WTC11 (cell line): ENCODE results near the gene DDIAS. TPM values are rescaled to one million over a fixed set of nuclear protein-coding genes. Genes with fewer than 3 reads are reported as not detected.

ENCODE experiments used
- ATAC-seq: fragments of 200-7000 bp; cut with Tn5 transposase; 2 replicates; pipeline ENCODE4 v1.10.0; 2021; ENCODE audit warnings: mild to moderate bottlenecking, moderate library complexity
- CTCF ChIA-PET: fragments of 300-600 bp; sonication (Branson Sonifier 250); formaldehyde crosslinking; loops from one replicate; lab custom pipeline; 2021; ENCODE audit warnings: antibody characterized with exemption; lab: Charles Lee
- POLR2A ChIA-PET: fragments of 350-600 bp; sonication (Branson Sonifier 250); formaldehyde crosslinking; loops from one replicate; lab custom pipeline; 2021; ENCODE audit warnings: antibody characterized with exemption; lab: Charles Lee
- DNase-seq: peaks from one replicate; pipeline ENCODE4 v3.0.0; 2021; ENCODE audit warnings: low spot score
- H3K27ac Mint-ChIP-seq: 2 replicates; pipeline ENCODE4 v1.8.0; 2021; ENCODE audit warnings: mixed read lengths
- H3K27me3 Mint-ChIP-seq: 2 replicates; pipeline ENCODE4 v1.8.0; 2021; ENCODE audit warnings: low read depth, mild to moderate bottlenecking, moderate library complexity, mixed read lengths
- H3K36me3 Mint-ChIP-seq: 2 replicates; pipeline ENCODE4 v1.8.0; 2021; ENCODE audit warnings: mixed read lengths
- H3K4me1 Mint-ChIP-seq: 2 replicates; pipeline ENCODE4 v1.8.0; 2022; ENCODE audit warnings: mixed read lengths
- H3K4me3 Mint-ChIP-seq: 2 replicates; pipeline ENCODE4 v1.8.0; 2021; ENCODE audit warnings: mild to moderate bottlenecking, moderate library complexity, mixed read lengths
- H3K9me3 Mint-ChIP-seq: 2 replicates; pipeline ENCODE4 v1.8.0; 2021; ENCODE audit warnings: mixed read lengths
- AR ChIP-seq: fragments of 250-450 bp; sonication (Bioruptor Pico); IDR thresholded peaks from 2 replicates; pipeline ENCODE4 v1.9.0; 2021; ENCODE audit warnings: mild to moderate bottlenecking
- ARID4B ChIP-seq: sonication (generic); formaldehyde crosslinking; IDR thresholded peaks from 2 replicates; pipeline ENCODE4 v1.8.0; 2023; ENCODE audit warnings: missing genetic modification reagents, mild to moderate bottlenecking, borderline replicate concordance
- ATF6 ChIP-seq: sonication (generic); formaldehyde crosslinking; IDR thresholded peaks from 2 replicates; pipeline ENCODE4 v1.8.1; 2023; ENCODE audit warnings: mild to moderate bottlenecking, missing genetic modification reagents
- CDX4 ChIP-seq: fragments of 250-450 bp; sonication (Bioruptor Pico); IDR thresholded peaks from 2 replicates; pipeline ENCODE4 v1.9.0; 2021; ENCODE audit warnings: moderate library complexity, mild to moderate bottlenecking, inconsistent platforms, borderline replicate concordance
- EMX1 ChIP-seq: fragments of 250-450 bp; sonication (Bioruptor Pico); IDR thresholded peaks from 2 replicates; pipeline ENCODE4 v1.8.0; 2021; ENCODE audit warnings: mild to moderate bottlenecking
- ESRRA ChIP-seq: sonication (generic); formaldehyde crosslinking; IDR thresholded peaks from 2 replicates; pipeline ENCODE4 v1.8.1; 2022; ENCODE audit warnings: mild to moderate bottlenecking, missing genetic modification reagents, borderline replicate concordance
- FOXP1 ChIP-seq: sonication (generic); formaldehyde crosslinking; IDR thresholded peaks from 2 replicates; pipeline ENCODE4 v1.8.0; 2022; ENCODE audit warnings: missing genetic modification reagents, mild to moderate bottlenecking, moderate library complexity, borderline replicate concordance
- FOXP4 ChIP-seq: sonication (generic); formaldehyde crosslinking; IDR thresholded peaks from 2 replicates; pipeline ENCODE4 v1.8.0; 2022; ENCODE audit warnings: mild to moderate bottlenecking, missing genetic modification reagents
- MYBL2 ChIP-seq: sonication (generic); formaldehyde crosslinking; IDR thresholded peaks from 2 replicates; pipeline ENCODE4 v1.8.1; 2023; ENCODE audit warnings: mild to moderate bottlenecking, moderate library complexity, missing genetic modification reagents
- NFYB ChIP-seq: sonication (generic); formaldehyde crosslinking; conservative IDR thresholded peaks from 2 replicates; pipeline ENCODE4 v1.8.0; 2022; ENCODE audit warnings: low read depth, missing genetic modification reagents
- NR1H2 ChIP-seq: sonication (generic); formaldehyde crosslinking; IDR thresholded peaks from 2 replicates; pipeline ENCODE4 v1.9.0; 2021; ENCODE audit warnings: mild to moderate bottlenecking, moderate library complexity, missing genetic modification reagents
- NR3C1 ChIP-seq: sonication (generic); formaldehyde crosslinking; conservative IDR thresholded peaks from 2 replicates; pipeline ENCODE4 v1.8.1; 2023; ENCODE audit warnings: low read depth, mild to moderate bottlenecking, missing genetic modification reagents
- STAT6 ChIP-seq: sonication (generic); formaldehyde crosslinking; conservative IDR thresholded peaks from 2 replicates; pipeline ENCODE4 v1.8.1; 2023; ENCODE audit warnings: mild to moderate bottlenecking, low read depth, missing genetic modification reagents, moderate library complexity
- USF1 ChIP-seq: sonication (generic); formaldehyde crosslinking; IDR thresholded peaks from 2 replicates; pipeline ENCODE4 v1.8.0; 2022; ENCODE audit warnings: mild to moderate bottlenecking, missing genetic modification reagents
- ZNF423 ChIP-seq: fragments of 250-450 bp; sonication (Bioruptor Pico); IDR thresholded peaks from 2 replicates; pipeline ENCODE4 v2.1.2; 2022; ENCODE audit warnings: mild to moderate bottlenecking, moderate library complexity
- ZNF671 ChIP-seq: fragments of 250-450 bp; sonication (Bioruptor Pico); IDR thresholded peaks from 2 replicates; pipeline ENCODE4 v1.8.0; 2021; ENCODE audit warnings: mild to moderate bottlenecking
- total RNA-seq: library from RNA; stranded (reverse); gene quantifications from 3 replicates; pipeline ENCODE4 v1.2.3, GENCODE V29; 2021

The DDIAS gene
- total RNA-seq, 1 experiment from 2014 or later, result 28.7 TPM

- no peak for TF ChIP-seq FOXP4
Measured at GRCh38 chr11:82872377-82873150, 29.0 kb upstream of the DDIAS start (continued).

- H3K27ac Mint-ChIP-seq, result peak overlapping the region; percentile 78
- CTCF ChIA-PET, result no interaction called here
Measured at GRCh38 chr11:82873919-82874333, 27.6 kb upstream of the DDIAS start.

More at GRCh38 chr11:82873919-82874333, 27.6 kb upstream of the DDIAS start:
- H3K27me3 Mint-ChIP-seq, result no peaks in the 10 kb centered on the region
- TF ChIP-seq STAT6, result no peak
- no peak for TF ChIP-seq NFYB (CRISPR knock-in tag)
- TF ChIP-seq FOXP1 (CRISPR knock-in tag), result no peak
- TF ChIP-seq NR3C1 (CRISPR knock-in tag), result no peak
- TF ChIP-seq MYBL2 (CRISPR knock-in tag), result no peak
- no peak for TF ChIP-seq CDX4 (CRISPR knock-in tag)
- TF ChIP-seq ESRRA, result no peak
- TF ChIP-seq EMX1 (CRISPR knock-in tag), result no peak
- no peak for TF ChIP-seq USF1 (CRISPR knock-in tag)
- no peak for TF ChIP-seq AR (CRISPR knock-in tag)
- TF ChIP-seq ARID4B, result no peak
- no peak for TF ChIP-seq NR1H2 (CRISPR knock-in tag)
- TF ChIP-seq ZNF423 (CRISPR knock-in tag), result no peak
- TF ChIP-seq ZNF671 (CRISPR knock-in tag), result no peak
- TF ChIP-seq ATF6, result no peak
- no peak overlapping the region for H3K4me3 Mint-ChIP-seq
- no peak for ATAC-seq
- H3K4me1 Mint-ChIP-seq, result peaks cover 29% of the 10 kb centered on the region
- no peak for DNase-seq
- H3K9me3 Mint-ChIP-seq, result peaks cover 23% of the 10 kb centered on the region
- H3K36me3 Mint-ChIP-seq, result peaks cover 24% of the 10 kb centered on the region
- POLR2A ChIA-PET, result no interaction called here
